ENCODE data around the gene EPHX1.

GRCh38 chr1:225852413-225853124 lies 42.6 kb downstream of the EPHX1 start:
- no peak for TF ChIP-seq EZH2 (IDR thresholded peaks at IDR 0.05; ENCODE audit: insufficient read depth, poor library complexity, severe bottlenecking)
- no peak for TF ChIP-seq EZH2phosphoT487 (IDR thresholded peaks at IDR 0.05; ENCODE audit: insufficient read depth, low read depth)
